GM23338 (cell line): Measurements from ENCODE around the gene YIF1A. TPM values are rescaled to one million over a fixed set of nuclear protein-coding genes. Genes with fewer than 3 reads are reported as not detected.
A peak's percentile ranks its signal among the peaks of the same experiment; 100 is the strongest.

ENCODE experiments used
- ATAC-seq: fragments of 200-7000 bp; cut with Tn5 transposase; 3 replicates; pipeline ENCODE4 v1.9.1; 2020
- DNase-seq: peaks from one replicate; pipeline ENCODE4 v3.0.0-alpha.2; 2015; ENCODE audit warnings: low spot score
- H2AFZ ChIP-seq: fragments of 200-600 bp; sonication (generic); 2 replicates; pipeline ENCODE4 v1.8.0; 2016; ENCODE audit warnings: antibody characterized with exemption, mild to moderate bottlenecking, moderate library complexity
- H3F3A ChIP-seq: fragments of 200-600 bp; sonication (generic); replicated peaks from 2 replicates; pipeline ENCODE4 v1.8.0; 2017; ENCODE audit warnings: antibody characterized with exemption, mixed run types, low read depth
- H3K27ac ChIP-seq: fragments of 200-600 bp; sonication (generic); 2 replicates; pipeline ENCODE4 v1.6.1; 2016; ENCODE audit warnings: low read depth
- H3K27me3 ChIP-seq: fragments of 200-600 bp; sonication (generic); 2 replicates; pipeline ENCODE4 v1.8.0; 2016; ENCODE audit warnings: mild to moderate bottlenecking, mixed run types, moderate library complexity; ENCODE audit not compliant: insufficient read depth
- H3K36me3 ChIP-seq: fragments of 200-600 bp; sonication (generic); 2 replicates; pipeline ENCODE4 v1.8.0; 2016; ENCODE audit warnings: mild to moderate bottlenecking; ENCODE audit not compliant: insufficient read depth
- H3K4me1 ChIP-seq: fragments of 200-600 bp; sonication (generic); 2 replicates; pipeline ENCODE4 v1.8.0; 2016; ENCODE audit warnings: mild to moderate bottlenecking, moderate library complexity; ENCODE audit not compliant: insufficient read depth
- H3K4me2 ChIP-seq: fragments of 200-600 bp; sonication (generic); 2 replicates; pipeline ENCODE4 v1.7.1; 2017; ENCODE audit warnings: mixed run types
- H3K4me3 ChIP-seq: fragments of 200-600 bp; sonication (generic); 2 replicates; pipeline ENCODE4 v1.6.1; 2016; ENCODE audit warnings: mixed run types
- H3K79me2 ChIP-seq: fragments of 200-600 bp; sonication (generic); replicated peaks from 2 replicates; pipeline ENCODE4 v1.8.0; 2017; ENCODE audit warnings: mild to moderate bottlenecking; ENCODE audit not compliant: insufficient read depth
- H3K9me2 ChIP-seq: fragments of 200-600 bp; sonication (generic); 2 replicates; pipeline ENCODE4 v1.8.0; 2017; ENCODE audit not compliant: insufficient read depth
- H4K20me1 ChIP-seq: fragments of 200-600 bp; sonication (generic); replicated peaks from 2 replicates; pipeline ENCODE4 v1.8.0; 2017; ENCODE audit warnings: mild to moderate bottlenecking; ENCODE audit not compliant: insufficient read depth
- H3K27ac Mint-ChIP-seq: 2 replicates; pipeline ENCODE4 v1.8.0; 2020; ENCODE audit warnings: inconsistent platforms, mild to moderate bottlenecking, moderate library complexity, mixed read lengths
- H3K27me3 Mint-ChIP-seq: 3 replicates; pipeline ENCODE4 v1.8.0; 2022; ENCODE audit warnings: low read depth, mild to moderate bottlenecking, moderate library complexity, mixed read lengths, inconsistent platforms; ENCODE audit not compliant: insufficient read depth, poor library complexity
- H3K36me3 Mint-ChIP-seq: 3 replicates; pipeline ENCODE4 v1.8.0; 2021; ENCODE audit warnings: low read depth, mild to moderate bottlenecking, inconsistent platforms, moderate library complexity, mixed read lengths
- H3K4me1 Mint-ChIP-seq: 3 replicates; pipeline ENCODE4 v1.8.0; 2020; ENCODE audit warnings: mild to moderate bottlenecking, inconsistent platforms, mixed read lengths
- H3K4me3 Mint-ChIP-seq: 3 replicates; pipeline ENCODE4 v1.8.0; 2021; ENCODE audit warnings: moderate library complexity, mild to moderate bottlenecking, inconsistent platforms, mixed read lengths
- H3K9me3 Mint-ChIP-seq: 3 replicates; pipeline ENCODE4 v1.8.0; 2020; ENCODE audit warnings: moderate library complexity, mild to moderate bottlenecking, inconsistent platforms, mixed read lengths
- CREB1 ChIP-seq: fragments of 250-450 bp; sonication (Bioruptor Pico); IDR thresholded peaks from 2 replicates; pipeline ENCODE4 v1.5.0; 2020; ENCODE audit warnings: low read depth, mild to moderate bottlenecking, moderate library complexity
- ETS1 ChIP-seq: IDR thresholded peaks from 2 replicates; pipeline ENCODE4 v1.6.1; 2016; ENCODE audit warnings: antibody characterized with exemption
- EZH2 ChIP-seq: fragments of 200-600 bp; sonication (generic); IDR thresholded peaks from one replicate; pipeline ENCODE4 v1.8.0; 2017; ENCODE audit warnings: antibody characterized with exemption, mild to moderate bottlenecking, low read depth; ENCODE audit not compliant: unreplicated experiment
- EZH2phosphoT487 ChIP-seq: fragments of 200-600 bp; sonication (generic); IDR thresholded peaks from one replicate; pipeline ENCODE4 v1.8.1; 2018; ENCODE audit warnings: antibody characterized with exemption; ENCODE audit not compliant: unreplicated experiment
- JUNB ChIP-seq: IDR thresholded peaks from one replicate; pipeline ENCODE4 v1.6.1; 2016; ENCODE audit warnings: antibody characterized with exemption; ENCODE audit not compliant: unreplicated experiment
- NANOG ChIP-seq: IDR thresholded peaks from 2 replicates; pipeline ENCODE4 v1.6.1; 2016; ENCODE audit warnings: antibody characterized with exemption, borderline replicate concordance
- POLR2AphosphoS5 ChIP-seq: IDR thresholded peaks from 2 replicates; pipeline ENCODE4 v1.6.1; 2016; ENCODE audit warnings: antibody characterized with exemption, low read depth
- ZNF114 ChIP-seq: fragments of 250-450 bp; sonication (Bioruptor Pico); IDR thresholded peaks from 2 replicates; pipeline ENCODE4 v1.5.0; 2020; ENCODE audit warnings: mild to moderate bottlenecking, moderate library complexity
- ZNF331 ChIP-seq: fragments of 250-450 bp; sonication (Bioruptor Pico); IDR thresholded peaks from 2 replicates; pipeline ENCODE4 v1.5.0; 2020; ENCODE audit warnings: low read depth, mild to moderate bottlenecking, moderate library complexity
- polyA plus RNA-seq: library from polyadenylated mRNA; unstranded; fragments of >200 nt; fragmentation: Nextera tagmentation; extraction: Ambion mirVana; gene quantifications from 2 replicates; pipeline ENCODE4 v1.2.1, GENCODE V29; 2016
- total RNA-seq: library from RNA; depleted of rRNA; stranded (reverse); fragments of >200 nt; shearing (Covaris generic); gene quantifications from 2 replicates; pipeline ENCODE4 v1.2.3, GENCODE V29; 2014
- TF ChIP-seq, protein P1 (sequence below), 2 experiments: fragments of 200-600 bp in 1 of 2; sonication (generic) in 1 of 2; conservative IDR thresholded peaks; 2 replicates each; pipeline versions ENCODE4 v1.5.1 to v1.6.1; 2016 to 2017; ENCODE audit warnings: antibody characterized with exemption in 2 of 2, low read depth in 2 of 2, mild to moderate bottlenecking in 2 of 2, moderate library complexity in 1 of 2
- TF ChIP-seq, protein P2 (sequence below): IDR thresholded peaks from one replicate; pipeline ENCODE4 v1.6.1; 2018; ENCODE audit warnings: antibody characterized with exemption; ENCODE audit not compliant: unreplicated experiment

The YIF1A gene
- total and polyA plus RNA-seq, 2 experiments from 2014 or later: 75.6 to 87.0 TPM

GRCh38 chr11:66336234-66337102 is 47.5 kb upstream of the YIF1A start, which contains the start of gene RIN1:
RIN1 (minus strand) TSS chr11:66336434; CDS start chr11:66336402, 32 bp downstream.
- peak; percentile 88 for DNase-seq
- Histone ChIP-seq H2AFZ (no peak within 1 kb of the TSS), H3K36me3 (no peaks in the 10 kb centered on the region; the same call in 1 of the 2 replicates), H3F3A (0 out of 2 replicates have a peak, but pooled peaks cover 6% of the 10 kb centered on the region), H3K27ac (peak within 1 kb of the TSS; percentile 76; the same call in 1 of the 2 replicates), H3K27me3 (no peaks in the 10 kb centered on the region), H4K20me1 (no peaks in the 10 kb centered on the region; the same call in 1 of the 2 replicates), H3K4me1 (peaks cover 16% of the 10 kb centered on the region; the same call in 1 of the 2 replicates), H3K4me2 (peak within 1 kb of the TSS; percentile 82), H3K9me2 (no peaks in the 10 kb centered on the region), H3K4me3 (peak within 1 kb of the TSS; percentile 60), H3K79me2 (no peaks in the 10 kb centered on the region)
- Mint-ChIP-seq H3K4me1 (peaks cover 18% of the 10 kb centered on the region), H3K9me3 (no peaks in the 10 kb centered on the region), H3K36me3 (peaks cover 11% of the 10 kb centered on the region), H3K27ac (peak within 1 kb of the TSS; percentile 56; the same call in 1 of the 2 replicates), H3K27me3 (peaks cover 5% of the 10 kb centered on the region), H3K4me3 (peak within 1 kb of the TSS; percentile 83)
- TF ChIP-seq ZNF114 (CRISPR knock-in tag): no peak
- peak; percentile 22; the same call in 1 of the 2 replicates for TF ChIP-seq POLR2AphosphoS5
- no peak for TF ChIP-seq EZH2phosphoT487
- TF ChIP-seq, protein P1, sequence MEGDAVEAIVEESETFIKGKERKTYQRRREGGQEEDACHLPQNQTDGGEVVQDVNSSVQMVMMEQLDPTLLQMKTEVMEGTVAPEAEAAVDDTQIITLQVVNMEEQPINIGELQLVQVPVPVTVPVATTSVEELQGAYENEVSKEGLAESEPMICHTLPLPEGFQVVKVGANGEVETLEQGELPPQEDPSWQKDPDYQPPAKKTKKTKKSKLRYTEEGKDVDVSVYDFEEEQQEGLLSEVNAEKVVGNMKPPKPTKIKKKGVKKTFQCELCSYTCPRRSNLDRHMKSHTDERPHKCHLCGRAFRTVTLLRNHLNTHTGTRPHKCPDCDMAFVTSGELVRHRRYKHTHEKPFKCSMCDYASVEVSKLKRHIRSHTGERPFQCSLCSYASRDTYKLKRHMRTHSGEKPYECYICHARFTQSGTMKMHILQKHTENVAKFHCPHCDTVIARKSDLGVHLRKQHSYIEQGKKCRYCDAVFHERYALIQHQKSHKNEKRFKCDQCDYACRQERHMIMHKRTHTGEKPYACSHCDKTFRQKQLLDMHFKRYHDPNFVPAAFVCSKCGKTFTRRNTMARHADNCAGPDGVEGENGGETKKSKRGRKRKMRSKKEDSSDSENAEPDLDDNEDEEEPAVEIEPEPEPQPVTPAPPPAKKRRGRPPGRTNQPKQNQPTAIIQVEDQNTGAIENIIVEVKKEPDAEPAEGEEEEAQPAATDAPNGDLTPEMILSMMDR (conservative IDR thresholded peaks at IDR 0.05; ENCODE audit: low read depth in 2 of 2): peak; percentile 62 to 87
- peak; percentile 67 for ATAC-seq

GRCh38 chr11:66335531-66336233 is 46.7 kb upstream of the YIF1A start:
- no peaks in the 10 kb centered on the region for H3K79me2 ChIP-seq
- peak; percentile 72 for DNase-seq
- peak overlapping the region; percentile 60 for H3K4me3 ChIP-seq
- ATAC-seq: peak; percentile 52
- H3K36me3 ChIP-seq: no peaks in the 10 kb centered on the region; the same call in 1 of the 2 replicates
- Mint-ChIP-seq H3K4me1 (peaks cover 18% of the 10 kb centered on the region), H3K4me3 (peak overlapping the region; percentile 83), H3K36me3 (peaks cover 7% of the 10 kb centered on the region), H3K27ac (no peak overlapping the region), H3K27me3 (peaks cover 4% of the 10 kb centered on the region), H3K9me3 (no peaks in the 10 kb centered on the region)
- H3F3A ChIP-seq: 0 out of 2 replicates have a peak, but pooled peaks cover 6% of the 10 kb centered on the region
- H4K20me1 ChIP-seq: no peaks in the 10 kb centered on the region; the same call in 1 of the 2 replicates
- no peak overlapping the region for H3K27ac ChIP-seq
- no peaks in the 10 kb centered on the region for H3K9me2 ChIP-seq
- peak overlapping the region; percentile 82 for H3K4me2 ChIP-seq
- H3K4me1 ChIP-seq: peaks cover 16% of the 10 kb centered on the region; the same call in 1 of the 2 replicates
- H3K27me3 ChIP-seq: no peaks in the 10 kb centered on the region
- H2AFZ ChIP-seq: no peak overlapping the region
- TF ChIP-seq ETS1 (no peak), NANOG (no peak), EZH2phosphoT487 (no peak), EZH2 (no peak), JUNB (no peak), CREB1 (CRISPR knock-in tag) (no peak), ZNF331 (CRISPR knock-in tag) (no peak), POLR2AphosphoS5 (no peak)
- TF ChIP-seq, protein P2, sequence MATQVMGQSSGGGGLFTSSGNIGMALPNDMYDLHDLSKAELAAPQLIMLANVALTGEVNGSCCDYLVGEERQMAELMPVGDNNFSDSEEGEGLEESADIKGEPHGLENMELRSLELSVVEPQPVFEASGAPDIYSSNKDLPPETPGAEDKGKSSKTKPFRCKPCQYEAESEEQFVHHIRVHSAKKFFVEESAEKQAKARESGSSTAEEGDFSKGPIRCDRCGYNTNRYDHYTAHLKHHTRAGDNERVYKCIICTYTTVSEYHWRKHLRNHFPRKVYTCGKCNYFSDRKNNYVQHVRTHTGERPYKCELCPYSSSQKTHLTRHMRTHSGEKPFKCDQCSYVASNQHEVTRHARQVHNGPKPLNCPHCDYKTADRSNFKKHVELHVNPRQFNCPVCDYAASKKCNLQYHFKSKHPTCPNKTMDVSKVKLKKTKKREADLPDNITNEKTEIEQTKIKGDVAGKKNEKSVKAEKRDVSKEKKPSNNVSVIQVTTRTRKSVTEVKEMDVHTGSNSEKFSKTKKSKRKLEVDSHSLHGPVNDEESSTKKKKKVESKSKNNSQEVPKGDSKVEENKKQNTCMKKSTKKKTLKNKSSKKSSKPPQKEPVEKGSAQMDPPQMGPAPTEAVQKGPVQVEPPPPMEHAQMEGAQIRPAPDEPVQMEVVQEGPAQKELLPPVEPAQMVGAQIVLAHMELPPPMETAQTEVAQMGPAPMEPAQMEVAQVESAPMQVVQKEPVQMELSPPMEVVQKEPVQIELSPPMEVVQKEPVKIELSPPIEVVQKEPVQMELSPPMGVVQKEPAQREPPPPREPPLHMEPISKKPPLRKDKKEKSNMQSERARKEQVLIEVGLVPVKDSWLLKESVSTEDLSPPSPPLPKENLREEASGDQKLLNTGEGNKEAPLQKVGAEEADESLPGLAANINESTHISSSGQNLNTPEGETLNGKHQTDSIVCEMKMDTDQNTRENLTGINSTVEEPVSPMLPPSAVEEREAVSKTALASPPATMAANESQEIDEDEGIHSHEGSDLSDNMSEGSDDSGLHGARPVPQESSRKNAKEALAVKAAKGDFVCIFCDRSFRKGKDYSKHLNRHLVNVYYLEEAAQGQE: no peak
- TF ChIP-seq, protein P1 (conservative IDR thresholded peaks at IDR 0.05; ENCODE audit: low read depth in 2 of 2): no peak
